Muscle layer of colon (tissue), 2 donors: ENCODE data around the gene CCNY.

Experiments used
- H3K27ac ChIP-seq: one replicate; pipeline ENCODE4 v1.7.0; 2013; ENCODE audit warnings: low read depth, mild to moderate bottlenecking, low read length, moderate library complexity
- H3K27me3 ChIP-seq, 2 donors: one replicate each; pipeline ENCODE4 v1.7.0; 2013; ENCODE audit warnings: low read length in 2 of 2, mild to moderate bottlenecking in 2 of 2; ENCODE audit not compliant: insufficient read depth in 2 of 2, control insufficient read depth in 1 of 2
- H3K36me3 ChIP-seq: one replicate; pipeline ENCODE4 v1.7.0; 2013; ENCODE audit warnings: mild to moderate bottlenecking, low read length; ENCODE audit not compliant: insufficient read depth
- H3K4me1 ChIP-seq: one replicate; pipeline ENCODE4 v1.7.0; 2013; ENCODE audit warnings: mild to moderate bottlenecking, low read length; ENCODE audit not compliant: insufficient read depth
- H3K4me3 ChIP-seq, 2 donors: one replicate each; pipeline ENCODE4 v1.7.0; 2013; ENCODE audit warnings: low read length in 2 of 2, low read depth in 1 of 2, mild to moderate bottlenecking in 1 of 2, moderate library complexity in 1 of 2
- H3K9ac ChIP-seq: one replicate; pipeline ENCODE4 v1.7.0; 2013; ENCODE audit warnings: low read length
- H3K9me3 ChIP-seq: one replicate; pipeline ENCODE4 v1.7.0; 2013; ENCODE audit warnings: mild to moderate bottlenecking, low read length
- donor health status: abdominal sarcoma.
- donor health status: Adenocarcinoma of cecum.

Gene CCNY

GRCh38 chr10:35451151-35452016 lies 115.1 kb downstream of the CCNY start:
- Histone ChIP-seq H3K4me1 (peaks cover 61% of the 10 kb centered on the region), H3K9ac (no peak overlapping the region), H3K27me3 (no peaks in the 10 kb centered on the region), H3K27ac (no peak overlapping the region), H3K36me3 (no peaks in the 10 kb centered on the region), H3K4me3 (no peak overlapping the region), H3K9me3 (no peaks in the 10 kb centered on the region)

GRCh38 chr10:35452171-35452570 lies 115.9 kb downstream of the CCNY start:
- Histone ChIP-seq H3K4me1 (peaks cover 67% of the 10 kb centered on the region), H3K36me3 (no peaks in the 10 kb centered on the region), H3K4me3 (no peak overlapping the region), H3K9me3 (no peaks in the 10 kb centered on the region), H3K27me3 (no peaks in the 10 kb centered on the region), H3K27ac (no peak overlapping the region), H3K9ac (no peak overlapping the region)

- no peaks in the 10 kb centered on the region for H3K9me3 ChIP-seq
- H3K36me3 ChIP-seq = no peaks in the 10 kb centered on the region
- no peak overlapping the region for H3K27ac ChIP-seq
- peaks cover 63% of the 10 kb centered on the region for H3K4me1 ChIP-seq
- H3K27me3 ChIP-seq = no peaks in the 10 kb centered on the region
- H3K4me3 ChIP-seq = no peak overlapping the region
- no peak overlapping the region for H3K9ac ChIP-seq
Observed at GRCh38 chr10:35452847-35453246, 116.5 kb downstream of the CCNY start.

- Histone ChIP-seq H3K4me3 (peak overlapping the region in 1 of 2 donors; percentile 10), H3K27ac (no peak overlapping the region), H3K36me3 (no peaks in the 10 kb centered on the region), H3K4me1 (peaks cover 61% of the 10 kb centered on the region), H3K9me3 (no peaks in the 10 kb centered on the region), H3K9ac (no peak overlapping the region), H3K27me3 (no peaks in the 10 kb centered on the region)
Observed at GRCh38 chr10:35453855-35454532, 117.7 kb downstream of the CCNY start.

- no peak overlapping the region for H3K4me3 ChIP-seq
- no peak overlapping the region for H3K9ac ChIP-seq
- no peak overlapping the region for H3K27ac ChIP-seq
- peaks cover 64% of the 10 kb centered on the region for H3K4me1 ChIP-seq
- no peaks in the 10 kb centered on the region for H3K36me3 ChIP-seq
- no peaks in the 10 kb centered on the region for H3K27me3 ChIP-seq
- no peaks in the 10 kb centered on the region for H3K9me3 ChIP-seq
Observed at GRCh38 chr10:35456153-35456720, 119.9 kb downstream of the CCNY start.

- Histone ChIP-seq H3K9me3 (no peaks in the 10 kb centered on the region), H3K4me1 (peaks cover 64% of the 10 kb centered on the region), H3K27me3 (no peaks in the 10 kb centered on the region), H3K9ac (no peak overlapping the region), H3K36me3 (no peaks in the 10 kb centered on the region), H3K27ac (no peak overlapping the region), H3K4me3 (no peak overlapping the region)
Observed at GRCh38 chr10:35456784-35457183, 120.5 kb downstream of the CCNY start.

- H3K4me1 ChIP-seq = peaks cover 72% of the 10 kb centered on the region
- H3K9ac ChIP-seq = no peak overlapping the region
- no peak overlapping the region for H3K27ac ChIP-seq
Observed at GRCh38 chr10:35458500-35459448, 122.5 kb downstream of the CCNY start.

GRCh38 chr10:35459449-35459847 lies 123.1 kb downstream of the CCNY start:
- Histone ChIP-seq H3K9ac (no peak overlapping the region), H3K4me3 (no peak overlapping the region), H3K27ac (no peak overlapping the region)

More at GRCh38 chr10:35458500-35459448, 122.5 kb downstream of the CCNY start:
- Histone ChIP-seq H3K9me3 (no peaks in the 10 kb centered on the region), H3K4me3 (no peak overlapping the region), H3K27me3 (no peaks in the 10 kb centered on the region), H3K36me3 (no peaks in the 10 kb centered on the region)

GRCh38 chr10:35460852-35461460 lies 124.6 kb downstream of the CCNY start:
- Histone ChIP-seq H3K9ac (no peak overlapping the region), H3K27ac (no peak overlapping the region), H3K4me1 (peaks cover 64% of the 10 kb centered on the region)

More at GRCh38 chr10:35459449-35459847, 123.1 kb downstream of the CCNY start:
- no peaks in the 10 kb centered on the region for H3K9me3 ChIP-seq
- no peaks in the 10 kb centered on the region for H3K36me3 ChIP-seq
- peaks cover 73% of the 10 kb centered on the region for H3K4me1 ChIP-seq
- no peaks in the 10 kb centered on the region for H3K27me3 ChIP-seq

GRCh38 chr10:35462491-35462934 lies 126.2 kb downstream of the CCNY start:
- Histone ChIP-seq H3K27ac (no peak overlapping the region), H3K9ac (no peak overlapping the region), H3K4me3 (no peak overlapping the region), H3K9me3 (no peaks in the 10 kb centered on the region), H3K4me1 (peaks cover 58% of the 10 kb centered on the region), H3K27me3 (no peaks in the 10 kb centered on the region), H3K36me3 (no peaks in the 10 kb centered on the region)

More at GRCh38 chr10:35460852-35461460, 124.6 kb downstream of the CCNY start:
- Histone ChIP-seq H3K27me3 (no peaks in the 10 kb centered on the region), H3K4me3 (no peak overlapping the region), H3K9me3 (no peaks in the 10 kb centered on the region), H3K36me3 (no peaks in the 10 kb centered on the region)
